GM11168 (cell line): Measurements from ENCODE around the gene TARS1.

Source experiments
- in situ Hi-C: fragments of 300-500 bp; cut with MboI; formaldehyde crosslinking; loops from one replicate; pipeline ENCODE4 v1.12.0; 2022; ENCODE audit warnings: low sequenced_read_pairs; ENCODE audit not compliant: unreplicated experiment

Gene TARS1

DNA sequence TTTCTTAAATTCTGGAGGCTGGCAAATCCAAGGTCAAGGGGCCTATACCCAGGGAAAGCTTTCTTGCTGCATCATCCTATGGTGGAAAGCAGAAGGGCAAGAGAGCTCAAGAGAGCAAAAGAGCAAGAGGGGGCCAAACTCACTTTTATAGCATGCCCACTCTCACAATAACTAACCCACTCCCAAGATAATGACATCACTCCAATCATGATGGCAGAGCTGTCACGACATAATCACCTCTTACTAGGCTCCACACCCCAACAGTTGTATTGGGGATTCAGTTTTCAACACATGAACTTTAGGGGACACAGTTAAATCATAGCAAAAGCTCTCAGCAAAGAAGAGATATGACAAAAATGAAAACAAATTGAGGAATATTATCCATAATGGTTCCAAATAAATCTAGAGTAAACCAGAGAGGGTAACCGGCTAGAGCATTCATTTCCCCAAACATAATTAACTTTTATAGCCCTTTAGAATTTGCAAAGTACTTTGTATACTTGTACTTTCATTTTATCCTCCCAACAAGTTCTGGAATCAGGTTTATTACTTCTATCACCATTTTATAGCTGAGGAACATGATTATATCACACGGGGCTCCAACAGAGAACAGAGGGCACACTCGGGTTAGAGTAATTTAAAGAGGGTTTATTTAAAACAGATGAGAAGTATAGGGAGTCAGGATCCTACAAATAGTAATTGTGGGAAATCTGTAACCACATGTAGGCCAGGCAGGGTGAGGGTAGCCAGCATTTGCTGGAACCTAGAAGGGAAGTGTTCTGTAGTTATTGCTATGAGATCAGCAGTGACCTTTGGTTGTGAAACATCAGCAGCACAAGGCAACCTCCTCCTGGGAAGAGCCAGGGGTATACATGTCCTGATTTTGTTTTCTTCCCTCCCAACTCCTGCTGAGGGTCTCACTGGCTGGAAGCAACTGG, 7.2 kb upstream of the TARS1 start:
- in situ Hi-C loops: loop anchor here (25.0 kb wide), 1 partner anchor 504 kb away; the partner anchor contains the start of gene RXFP3

DNA sequence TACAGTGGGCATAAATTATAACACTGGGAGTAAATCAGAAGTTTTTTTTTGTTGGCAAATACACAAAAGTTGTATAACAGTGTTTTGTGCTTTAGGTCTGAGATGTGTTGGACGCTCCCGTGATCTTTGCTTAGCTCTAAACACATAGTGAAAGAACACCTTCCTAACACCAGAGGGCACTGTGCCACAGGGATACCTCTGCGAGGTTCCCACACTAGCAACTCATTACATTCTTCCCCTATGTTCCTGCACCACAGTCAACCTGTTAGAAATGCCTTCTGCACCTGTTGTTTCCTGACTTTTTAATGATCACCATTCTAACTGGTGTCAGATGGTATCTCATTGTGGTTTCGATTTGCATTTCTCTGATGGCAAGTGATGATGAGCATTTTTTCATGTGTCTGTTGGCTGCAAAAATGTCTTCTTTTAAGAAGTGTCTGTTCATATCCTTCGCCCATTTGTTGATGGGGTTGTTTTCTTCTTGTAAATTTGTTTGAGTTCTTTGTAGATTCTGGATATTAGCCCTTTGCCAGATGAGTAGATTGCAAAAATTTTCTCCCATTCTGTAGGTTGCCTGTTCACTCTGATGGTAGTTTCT, 4.8 kb upstream of the TARS1 start:
- in situ Hi-C loops: loop anchor here (25.0 kb wide), 1 partner anchor 501 kb away; the partner anchor contains the start of gene RXFP3

DNA sequence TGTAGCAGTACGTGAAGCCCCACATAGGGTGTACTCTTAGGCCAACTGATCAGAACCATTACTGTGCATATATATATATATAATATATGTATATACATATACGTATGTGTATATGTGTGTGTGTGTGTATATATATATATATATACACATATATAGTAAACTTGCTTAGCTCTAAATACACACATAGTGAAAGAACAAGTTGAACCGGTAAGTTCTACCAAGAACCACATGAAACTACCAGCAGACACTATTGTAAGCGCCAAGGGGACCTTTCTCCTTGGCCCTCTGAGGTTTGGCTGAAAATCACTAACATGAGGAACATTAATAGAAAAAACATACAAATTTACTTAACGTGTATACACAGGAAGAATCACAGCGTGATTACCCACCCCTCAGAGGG, 1.8 kb upstream of the TARS1 start:
- in situ Hi-C loops: loop anchor here (25.0 kb wide), 1 partner anchor 498 kb away; the partner anchor contains the start of gene RXFP3

GRCh38 chr5:33439905-33440481, 772 bp upstream of the TARS1 start:
- in situ Hi-C loops: loop anchor here (25.0 kb wide), 1 partner anchor 497 kb away; the partner anchor contains the start of gene RXFP3

- in situ Hi-C loops: loop anchor here (25.0 kb wide), 1 partner anchor 496 kb away; the partner anchor contains the start of gene RXFP3
Observed at GRCh38 chr5:33441241-33442177, 744 bp downstream of the TARS1 start.

- in situ Hi-C loops: loop anchor here (25.0 kb wide), 1 partner anchor 493 kb away; the partner anchor contains the start of gene RXFP3
Observed at GRCh38 chr5:33444542-33444941, 3.8 kb downstream of the TARS1 start.

GRCh38 chr5:33445798-33446197, 5.0 kb downstream of the TARS1 start:
- in situ Hi-C loops: loop anchor here (25.0 kb wide), 1 partner anchor 492 kb away; the partner anchor contains the start of gene RXFP3

GRCh38 chr5:33448118-33448517, 7.4 kb downstream of the TARS1 start:
- in situ Hi-C loops: loop anchor here (25.0 kb wide), 1 partner anchor 489 kb away; the partner anchor contains the start of gene RXFP3

DNA sequence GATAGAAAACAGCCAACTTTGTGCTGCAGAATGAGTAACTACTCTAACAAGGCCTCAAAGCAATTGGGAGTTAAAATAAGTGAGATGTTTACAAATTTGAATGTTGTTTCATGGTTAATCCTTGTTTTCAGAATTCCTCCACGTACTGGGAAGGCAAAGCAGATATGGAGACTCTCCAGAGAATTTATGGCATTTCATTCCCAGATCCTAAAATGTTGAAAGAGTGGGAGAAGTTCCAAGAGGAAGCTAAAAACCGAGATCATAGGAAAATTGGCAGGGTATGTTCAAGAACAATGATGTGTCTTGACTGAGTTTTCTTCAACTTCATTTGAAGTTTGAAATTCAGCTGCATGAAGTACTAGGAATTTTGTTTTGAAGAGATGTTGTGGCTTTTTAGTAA, 16.4 kb downstream of the TARS1 start:
- in situ Hi-C loops: no loop called here

DNA sequence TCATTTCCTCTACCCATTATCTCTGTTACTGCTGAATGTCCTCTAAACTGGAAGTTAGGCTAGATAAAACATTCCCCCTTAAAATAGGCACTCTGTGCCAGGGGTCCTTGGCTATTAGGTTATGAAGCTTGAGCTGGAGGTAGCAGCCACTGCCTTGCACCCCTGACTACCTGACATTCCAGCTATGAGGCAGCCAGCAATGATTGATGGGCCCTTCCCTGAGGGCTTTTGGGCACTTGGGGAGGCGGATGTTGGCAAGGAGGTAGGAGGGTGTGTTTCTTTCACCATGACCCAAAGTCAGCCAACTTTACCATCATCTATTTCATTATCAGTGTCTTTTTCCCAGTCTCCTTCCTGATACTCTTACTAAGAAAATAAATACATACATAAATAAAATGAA, 17.1 kb downstream of the TARS1 start:
- in situ Hi-C loops: no loop called here

- in situ Hi-C loops: no loop called here
Observed at GRCh38 chr5:33460210-33460609, 19.4 kb downstream of the TARS1 start.

DNA sequence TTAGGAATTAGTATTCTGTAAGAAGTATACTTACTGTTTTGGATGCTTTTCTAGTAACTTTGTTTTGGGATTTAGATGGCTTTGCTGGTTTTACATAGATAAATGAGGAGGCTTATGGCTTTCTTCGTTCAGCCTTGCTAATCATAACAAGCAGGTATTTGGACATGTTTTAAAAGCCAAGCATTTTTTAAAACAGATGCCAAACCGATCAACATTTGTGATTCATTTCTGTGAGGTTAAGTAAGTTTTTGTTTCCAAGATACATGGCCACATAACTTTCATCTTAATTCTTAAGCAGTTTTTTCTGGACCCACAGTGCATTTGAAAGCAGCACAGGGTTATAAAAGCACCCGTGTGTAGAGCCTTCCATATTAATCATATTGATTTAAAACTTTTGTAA, 21.7 kb downstream of the TARS1 start:
- in situ Hi-C loops: no loop called here

DNA sequence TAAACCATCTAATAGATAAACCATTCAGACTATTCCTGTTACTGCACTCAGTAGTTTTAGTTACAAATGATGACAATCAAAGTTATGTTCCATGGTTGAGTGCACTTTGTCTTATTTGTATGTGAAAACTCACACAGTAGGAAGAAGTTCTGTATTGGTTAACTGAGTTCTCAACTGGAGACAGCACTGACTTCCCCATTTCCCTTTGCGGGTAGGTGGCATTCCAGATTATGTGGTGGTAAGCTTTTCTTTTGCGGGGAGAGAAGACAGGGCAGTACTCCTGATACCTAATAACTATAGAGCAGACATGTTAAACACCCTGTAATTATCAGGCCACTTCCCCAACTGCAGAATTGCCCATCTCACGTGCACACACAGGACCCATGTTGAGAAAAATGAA, 24.4 kb downstream of the TARS1 start:
- in situ Hi-C loops: no loop called here

- in situ Hi-C loops: no loop called here
Observed at GRCh38 chr5:33468775-33469435, 28.1 kb downstream of the TARS1 start.

DNA sequence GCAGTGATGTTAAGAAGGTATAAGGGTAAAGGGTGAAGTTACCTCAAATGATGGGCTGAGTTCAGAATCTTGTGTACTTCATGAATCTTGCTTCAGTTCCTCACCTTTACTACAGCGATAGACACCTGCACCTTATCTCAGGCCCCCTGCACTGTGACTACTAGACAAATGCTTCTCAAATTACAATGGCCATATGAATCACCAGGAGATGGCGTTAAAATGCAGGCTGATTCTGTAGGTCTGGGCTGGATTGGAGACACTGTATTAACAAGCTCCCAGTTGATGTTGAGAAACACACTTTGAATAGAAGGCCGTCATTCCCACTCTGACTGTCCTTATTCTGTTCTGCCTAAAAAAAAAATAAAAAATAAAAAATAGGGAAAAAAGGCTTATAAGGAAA, 29.8 kb downstream of the TARS1 start:
- in situ Hi-C loops: no loop called here

DNA sequence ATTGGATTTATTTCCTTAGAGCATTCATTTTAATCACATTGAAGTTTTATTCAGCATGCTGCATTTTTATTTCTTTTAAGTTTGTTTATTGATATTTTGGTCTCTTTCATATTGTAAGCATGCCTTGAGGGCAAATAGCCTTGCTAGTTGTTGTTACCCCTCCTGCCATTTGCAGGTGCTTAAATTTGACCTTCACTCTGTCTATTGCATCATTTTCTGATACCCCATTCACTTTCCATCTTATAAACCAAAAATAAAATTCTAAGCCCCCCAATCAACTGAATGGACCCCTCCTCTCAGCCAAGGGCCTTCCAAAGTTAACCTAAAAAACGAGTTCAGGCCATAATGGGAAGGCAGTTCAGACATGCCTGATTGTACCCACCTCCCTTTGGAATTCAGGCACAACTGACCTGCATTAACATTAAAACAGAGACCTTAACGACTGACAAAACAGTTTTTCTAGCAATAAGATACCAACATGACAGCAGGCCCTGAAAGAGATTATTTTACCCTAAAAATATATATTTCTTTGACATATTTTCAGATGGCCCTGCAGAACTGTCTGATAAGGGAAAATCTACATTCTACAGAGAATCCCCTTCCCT, 32.1 kb downstream of the TARS1 start:
- in situ Hi-C loops: no loop called here

DNA sequence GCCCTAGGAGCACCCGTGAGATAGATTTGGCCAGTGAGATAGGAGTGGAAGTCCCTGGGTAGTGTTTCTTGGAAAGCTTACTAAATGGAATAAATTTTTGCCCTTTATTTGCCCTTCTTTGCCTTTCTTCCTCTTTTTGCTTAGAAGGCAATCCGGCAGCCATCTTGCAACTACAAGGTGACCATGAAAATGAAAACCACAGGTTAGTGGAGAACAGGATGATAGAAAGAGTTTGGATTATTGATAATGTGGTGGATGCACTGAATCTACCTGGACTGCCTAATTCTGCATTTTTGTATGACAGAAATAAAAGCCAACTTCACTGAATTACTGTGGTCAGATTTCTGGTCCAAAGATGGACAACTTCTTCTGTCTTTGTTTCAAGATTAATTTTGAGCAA, 33.2 kb downstream of the TARS1 start:
- in situ Hi-C loops: no loop called here

DNA sequence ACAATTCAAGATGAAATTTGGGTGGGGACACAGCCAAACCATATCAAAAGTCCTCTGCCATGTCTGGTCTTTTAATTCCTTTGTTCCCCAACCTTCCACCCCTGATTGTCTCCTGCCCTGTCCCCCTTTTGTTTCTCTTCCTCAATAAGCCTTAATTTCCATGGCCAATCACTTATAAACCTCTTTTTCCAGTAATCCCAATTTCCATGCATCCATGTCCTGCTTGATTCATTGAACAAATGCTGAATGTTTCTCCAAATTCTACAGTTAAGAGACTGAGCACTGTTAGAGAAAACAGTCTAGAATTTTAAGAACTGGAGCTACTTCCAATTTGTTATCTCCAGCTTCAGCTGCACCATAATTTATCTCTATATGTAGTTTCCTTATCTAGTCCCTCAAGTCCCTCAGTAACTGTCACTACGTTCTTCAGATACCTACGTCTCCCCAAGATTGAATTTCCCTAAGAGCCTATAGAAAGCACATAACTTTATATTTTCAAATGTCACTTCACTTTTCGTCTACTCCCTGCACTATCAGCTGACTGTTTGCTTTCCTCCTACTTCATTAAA, 34.2 kb downstream of the TARS1 start:
- in situ Hi-C loops: no loop called here
